Stomach smooth muscle (tissue), 2 donors: ENCODE results near the gene ARHGAP26.

Experiments used
- H3K27ac ChIP-seq: one replicate; pipeline ENCODE4 v1.7.0; 2013; ENCODE audit warnings: mild to moderate bottlenecking, low read length, inconsistent platforms
- H3K27me3 ChIP-seq, 2 donors: one replicate each; pipeline ENCODE4 v1.7.0; 2013; ENCODE audit warnings: low read length in 2 of 2; ENCODE audit not compliant: insufficient read depth in 2 of 2, control insufficient read depth in 1 of 2
- H3K36me3 ChIP-seq, 2 donors: one replicate each; pipeline ENCODE4 v1.7.0; 2013; ENCODE audit warnings: low read length in 2 of 2; ENCODE audit not compliant: control insufficient read depth in 2 of 2, insufficient read depth in 2 of 2
- H3K4me1 ChIP-seq: one replicate; pipeline ENCODE4 v1.7.0; 2013; ENCODE audit warnings: low read length; ENCODE audit not compliant: control insufficient read depth, insufficient read depth
- H3K4me3 ChIP-seq, 2 donors: one replicate each; pipeline ENCODE4 v1.7.0; 2013; ENCODE audit warnings: low read length in 2 of 2
- H3K9ac ChIP-seq, 2 donors: one replicate each; pipeline ENCODE4 v1.7.0; 2013; ENCODE audit warnings: low read length in 2 of 2, mild to moderate bottlenecking in 1 of 2
- H3K9me3 ChIP-seq, 2 donors: one replicate each; pipeline ENCODE4 v1.7.0; 2013; ENCODE audit warnings: low read length in 2 of 2; ENCODE audit not compliant: control insufficient read depth in 2 of 2
- donor health status: healthy.
- donor health status: Pancreatic carcinoma.

Gene ARHGAP26

DNA sequence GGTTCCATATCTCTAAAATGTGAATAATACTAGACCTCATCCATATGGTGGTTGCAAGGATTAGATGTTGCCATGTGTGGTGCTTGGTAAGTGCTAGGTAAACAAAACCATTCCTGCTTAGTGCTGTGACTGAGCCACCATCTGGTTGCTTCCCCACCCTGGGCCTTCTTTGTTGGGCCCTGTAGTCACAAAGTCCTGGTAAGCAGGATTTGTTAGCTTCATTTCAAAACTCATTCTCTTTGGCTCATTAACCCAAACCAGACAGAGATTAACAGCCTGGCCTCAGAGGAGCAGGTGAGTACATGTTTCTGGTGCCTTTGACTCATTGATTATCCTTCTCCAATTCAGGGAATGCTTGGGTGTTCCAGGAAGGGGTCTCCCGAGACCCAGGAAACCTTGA, 240.2 kb downstream of the ARHGAP26 start:
- Histone ChIP-seq H3K4me3 (no peak overlapping the region), H3K9me3 (no peaks in the 10 kb centered on the region), H3K27ac (no peak overlapping the region), H3K27me3 (no peaks in the 10 kb centered on the region), H3K4me1 (peaks cover 9% of the 10 kb centered on the region), H3K9ac (no peak overlapping the region), H3K36me3 (peaks cover 0 to 3% of the 10 kb centered on the region in 2 donors)

DNA sequence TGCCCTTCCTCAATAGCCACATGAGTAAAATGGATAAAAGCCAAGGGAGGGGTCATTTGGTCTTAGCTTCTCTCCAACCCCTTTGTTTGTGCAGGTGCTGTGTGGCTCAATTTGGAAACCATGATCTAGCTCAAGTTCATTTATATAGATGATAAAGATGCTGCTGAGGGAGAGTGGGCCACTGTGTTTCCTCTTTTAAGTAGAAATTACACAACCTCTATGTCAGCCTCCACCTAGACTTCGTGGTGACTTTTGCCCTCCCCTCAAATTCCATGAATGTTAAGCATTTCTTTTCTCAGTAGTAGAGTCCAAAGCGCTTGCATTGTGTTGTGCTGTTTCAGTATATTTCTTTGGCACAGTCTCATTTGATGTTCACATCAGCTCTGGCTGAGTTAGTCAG, 241.4 kb downstream of the ARHGAP26 start:
- H3K9me3 ChIP-seq: no peaks in the 10 kb centered on the region

GRCh38 chr5:143013176-143013891, 243.2 kb downstream of the ARHGAP26 start:
- peaks cover 0 to 3% of the 10 kb centered on the region in 2 donors for H3K36me3 ChIP-seq
- H3K9me3 ChIP-seq: no peaks in the 10 kb centered on the region
- H3K9ac ChIP-seq: no peak overlapping the region
- no peak overlapping the region for H3K4me3 ChIP-seq
- H3K27ac ChIP-seq: no peak overlapping the region
- H3K4me1 ChIP-seq: peaks cover 2% of the 10 kb centered on the region
- H3K27me3 ChIP-seq: no peaks in the 10 kb centered on the region

More for the DNA sequence above, 241.4 kb downstream of the ARHGAP26 start:
- Histone ChIP-seq H3K27me3 (no peaks in the 10 kb centered on the region), H3K4me3 (no peak overlapping the region), H3K27ac (no peak overlapping the region), H3K9ac (no peak overlapping the region), H3K4me1 (peaks cover 8% of the 10 kb centered on the region), H3K36me3 (peaks cover 0 to 3% of the 10 kb centered on the region in 2 donors)

GRCh38 chr5:143014017-143014651, 244.0 kb downstream of the ARHGAP26 start:
- Histone ChIP-seq H3K9ac (no peak overlapping the region), H3K4me3 (no peak overlapping the region), H3K27me3 (no peaks in the 10 kb centered on the region), H3K27ac (no peak overlapping the region), H3K9me3 (no peaks in the 10 kb centered on the region), H3K4me1 (peaks cover 2% of the 10 kb centered on the region), H3K36me3 (peaks cover 0 to 3% of the 10 kb centered on the region in 2 donors)

GRCh38 chr5:143016777-143017516, 246.8 kb downstream of the ARHGAP26 start:
- Histone ChIP-seq H3K27ac (no peak overlapping the region), H3K4me3 (no peak overlapping the region), H3K27me3 (no peaks in the 10 kb centered on the region), H3K36me3 (peaks cover 0 to 3% of the 10 kb centered on the region in 2 donors), H3K9me3 (no peaks in the 10 kb centered on the region), H3K9ac (no peak overlapping the region), H3K4me1 (peaks cover 9% of the 10 kb centered on the region)

DNA sequence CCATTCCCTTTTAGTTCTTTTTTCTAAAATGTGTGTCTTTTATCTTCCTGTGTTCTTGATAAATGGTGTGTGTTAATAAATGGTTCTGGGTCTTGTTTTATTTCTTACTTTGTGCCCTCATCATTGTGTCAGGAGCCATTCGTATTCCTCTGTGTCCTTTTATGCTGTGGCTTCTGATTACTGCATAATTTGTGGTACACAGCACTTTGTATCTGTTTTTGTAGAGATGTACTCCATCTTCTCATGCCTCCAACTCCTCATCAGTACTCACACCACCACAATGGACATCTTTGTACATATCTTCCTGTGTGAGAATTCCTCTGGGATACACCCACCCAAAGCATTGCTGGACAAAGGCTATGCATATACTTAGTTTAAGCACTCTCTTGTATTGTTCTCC, 247.4 kb downstream of the ARHGAP26 start:
- no peaks in the 10 kb centered on the region for H3K9me3 ChIP-seq
- H3K27ac ChIP-seq: no peak overlapping the region
- H3K4me1 ChIP-seq: peaks cover 11% of the 10 kb centered on the region
- peaks cover 0 to 3% of the 10 kb centered on the region in 2 donors for H3K36me3 ChIP-seq
- H3K4me3 ChIP-seq: no peak overlapping the region
- H3K27me3 ChIP-seq: no peaks in the 10 kb centered on the region
- H3K9ac ChIP-seq: no peak overlapping the region

GRCh38 chr5:143017992-143018391, 247.8 kb downstream of the ARHGAP26 start:
- H3K9ac ChIP-seq: no peak overlapping the region
- H3K4me3 ChIP-seq: no peak overlapping the region
- H3K4me1 ChIP-seq: peaks cover 16% of the 10 kb centered on the region
- no peaks in the 10 kb centered on the region for H3K27me3 ChIP-seq
- no peaks in the 10 kb centered on the region for H3K9me3 ChIP-seq
- no peak overlapping the region for H3K27ac ChIP-seq
- peaks cover 0 to 3% of the 10 kb centered on the region in 2 donors for H3K36me3 ChIP-seq

- Histone ChIP-seq H3K27me3 (no peaks in the 10 kb centered on the region), H3K36me3 (peaks cover 0 to 2% of the 10 kb centered on the region in 2 donors), H3K9me3 (no peaks in the 10 kb centered on the region), H3K27ac (no peak overlapping the region), H3K4me1 (peaks cover 27% of the 10 kb centered on the region), H3K9ac (no peak overlapping the region), H3K4me3 (no peak overlapping the region)
Measured at GRCh38 chr5:143019157-143019556, 249.0 kb downstream of the ARHGAP26 start.

- Histone ChIP-seq H3K4me3 (no peak overlapping the region), H3K36me3 (no peaks in the 10 kb centered on the region), H3K4me1 (peaks cover 32% of the 10 kb centered on the region), H3K27me3 (no peaks in the 10 kb centered on the region), H3K9me3 (no peaks in the 10 kb centered on the region), H3K27ac (no peak overlapping the region), H3K9ac (no peak overlapping the region)
Measured at GRCh38 chr5:143019614-143020515, 249.7 kb downstream of the ARHGAP26 start.

- Histone ChIP-seq H3K27ac (no peak overlapping the region), H3K27me3 (no peaks in the 10 kb centered on the region), H3K9me3 (no peaks in the 10 kb centered on the region), H3K4me1 (peaks cover 43% of the 10 kb centered on the region), H3K4me3 (no peak overlapping the region), H3K36me3 (no peaks in the 10 kb centered on the region), H3K9ac (no peak overlapping the region)
Measured at GRCh38 chr5:143021595-143021994, 251.4 kb downstream of the ARHGAP26 start.
